SK-N-SH (cell line): ENCODE results near the gene AVPR1B. TPM values are rescaled to one million over a fixed set of nuclear protein-coding genes. Genes with fewer than 3 reads are reported as not detected.

Experiments
- CTCF ChIA-PET: fragments of 300-600, 350-600 bp; formaldehyde crosslinking; extraction: SDS; loops from one replicate; lab custom pipeline; 2021; lab: Yijun Ruan, JAX
- POLR2A ChIA-PET: fragments of 350-600 bp; sonication (Branson Sonifier 250); formaldehyde crosslinking; extraction: SDS; loops from one replicate; lab custom pipeline; 2020; ENCODE audit warnings: antibody characterized with exemption, inconsistent platforms; lab: Yijun Ruan, JAX
- DNase-seq: peaks from one replicate; pipeline ENCODE4 v3.0.0; 2012
- H2AFZ ChIP-seq: fragments of 200-600 bp; sonication (generic); 2 replicates; pipeline ENCODE4 v1.8.1; 2016; ENCODE audit warnings: antibody characterized with exemption, mild to moderate bottlenecking, low read depth
- H3F3A ChIP-seq: fragments of 200-600 bp; sonication (generic); replicated peaks from 2 replicates; pipeline ENCODE3; 2016; ENCODE audit warnings: antibody characterized with exemption, mild to moderate bottlenecking; ENCODE audit not compliant: insufficient read depth
- H3K27ac ChIP-seq, 2 experiments: fragments of 200-500 bp in 1 of 2; fragments of 200-600 bp in 1 of 2; sonication (Bioruptor generic) in 1 of 2; sonication (generic), shearing (Covaris generic) in 1 of 2; 2 replicates each; pipeline versions ENCODE4 v1.5.1 to v1.6.1; 2014 to 2016; ENCODE audit warnings: low read depth in 2 of 2, inconsistent platforms in 1 of 2, low read length in 1 of 2, mild to moderate bottlenecking in 1 of 2, mixed read lengths in 1 of 2
- H3K27me3 ChIP-seq: fragments of 200-600 bp; sonication (generic), shearing (Covaris generic); 2 replicates; pipeline ENCODE4 v1.6.1; 2016; ENCODE audit warnings: mixed run types; ENCODE audit not compliant: insufficient read depth
- H3K36me3 ChIP-seq, 2 experiments: fragments of 200-500 bp in 1 of 2; fragments of 200-600 bp in 1 of 2; sonication (Bioruptor generic) in 1 of 2; sonication (generic) in 1 of 2; replicated peaks in 1 of 2; 2 replicates each; pipeline versions ENCODE3 to v1.5.1; 2014 to 2016; ENCODE audit warnings: low read length in 1 of 2, mild to moderate bottlenecking in 1 of 2; ENCODE audit not compliant: insufficient read depth in 2 of 2, control insufficient read depth in 1 of 2
- H3K4me1 ChIP-seq, 2 experiments: fragments of 200-500 bp in 1 of 2; fragments of 200-600 bp in 1 of 2; sonication (Bioruptor generic) in 1 of 2; sonication (generic), shearing (Covaris generic) in 1 of 2; 2 replicates each; pipeline versions ENCODE4 v1.5.1 to v1.6.1; 2014 to 2016; ENCODE audit warnings: low read depth in 1 of 2, low read length in 1 of 2, mixed run types in 1 of 2; ENCODE audit not compliant: insufficient read depth in 2 of 2, control insufficient read depth in 1 of 2
- H3K4me2 ChIP-seq: fragments of 200-600 bp; sonication (generic), shearing (Covaris generic); 2 replicates; pipeline ENCODE4 v1.6.1; 2017; ENCODE audit warnings: mixed run types
- H3K4me3 ChIP-seq, 2 experiments: fragments of 200-500 bp in 1 of 2; fragments of 200-600 bp in 1 of 2; sonication (Bioruptor generic) in 1 of 2; sonication (generic), shearing (Covaris generic) in 1 of 2; 2 replicates each; pipeline versions ENCODE4 v1.5.1 to v1.8.1; 2014 to 2016; ENCODE audit warnings: low read depth in 2 of 2, inconsistent platforms in 1 of 2, low read length in 1 of 2, mild to moderate bottlenecking in 1 of 2, mixed read lengths in 1 of 2, moderate library complexity in 1 of 2
- H3K79me2 ChIP-seq: fragments of 200-600 bp; sonication (generic); 2 replicates; pipeline ENCODE4 v1.8.1; 2017; ENCODE audit warnings: mild to moderate bottlenecking; ENCODE audit not compliant: insufficient read depth
- H3K9ac ChIP-seq: fragments of 200-600 bp; sonication (generic); 2 replicates; pipeline ENCODE4 v1.6.1; 2017; ENCODE audit warnings: mixed run types
- H3K9me2 ChIP-seq: fragments of 200-600 bp; sonication (generic); 2 replicates; pipeline ENCODE4 v1.6.1; 2017; ENCODE audit warnings: mixed run types
- H3K9me3 ChIP-seq: fragments of 200-600 bp; sonication (generic); 2 replicates; pipeline ENCODE4 v1.6.1; 2017; ENCODE audit warnings: mixed run types, mild to moderate bottlenecking, moderate library complexity
- H4K20me1 ChIP-seq: fragments of 200-600 bp; sonication (generic); 2 replicates; pipeline ENCODE4 v1.6.1; 2017; ENCODE audit warnings: mild to moderate bottlenecking, mixed run types; ENCODE audit not compliant: insufficient read depth
- CHD2 ChIP-seq: fragments of 150-350 bp; IDR thresholded peaks from 2 replicates; pipeline ENCODE4 v1.6.1; 2018; ENCODE audit warnings: low read length; ENCODE audit not compliant: partially characterized antibody
- ELF1 ChIP-seq: IDR thresholded peaks from 2 replicates; pipeline ENCODE4 v1.4.0; 2012
- EP300 ChIP-seq, 2 experiments: IDR thresholded peaks; 2 replicates each; pipeline versions ENCODE4 v1.4.0 to v1.6.1; 2012; ENCODE audit warnings: borderline replicate concordance in 1 of 2, low read depth in 1 of 2, low read length in 1 of 2
- FOXJ3 ChIP-seq: sonication (generic); formaldehyde crosslinking; IDR thresholded peaks from 2 replicates; pipeline ENCODE4 v1.5.1; 2020; ENCODE audit warnings: mild to moderate bottlenecking, missing genetic modification reagents
- GABPA ChIP-seq: IDR thresholded peaks from 2 replicates; pipeline ENCODE4 v1.4.0; 2012; ENCODE audit warnings: low read depth, mild to moderate bottlenecking
- JUND ChIP-seq: IDR thresholded peaks from 2 replicates; pipeline ENCODE4 v1.4.0; 2012
- MEF2A ChIP-seq: IDR thresholded peaks from 2 replicates; pipeline ENCODE4 v1.4.0; 2012; ENCODE audit warnings: low read depth, borderline replicate concordance
- MXI1 ChIP-seq: IDR thresholded peaks from 2 replicates; pipeline ENCODE4 v1.6.1; 2012; ENCODE audit warnings: mild to moderate bottlenecking, low read depth, low read length, improper control_type of control experiment
- NRF1 ChIP-seq: IDR thresholded peaks from 2 replicates; pipeline ENCODE4 v1.6.1; 2012; ENCODE audit warnings: low read depth, mild to moderate bottlenecking, low read length
- POLR2AphosphoS5 ChIP-seq: IDR thresholded peaks from 2 replicates; pipeline ENCODE4 v1.6.1; 2012; ENCODE audit warnings: low read depth, low read length
- RAD21 ChIP-seq: IDR thresholded peaks from 2 replicates; pipeline ENCODE4 v1.6.1; 2012; ENCODE audit warnings: mild to moderate bottlenecking, low read length
- RCOR1 ChIP-seq: fragments of 150-350 bp; IDR thresholded peaks from 2 replicates; pipeline ENCODE4 v1.6.1; 2017; ENCODE audit warnings: antibody characterized with exemption, low read length
- TAF1 ChIP-seq: IDR thresholded peaks from 2 replicates; pipeline ENCODE4 v1.6.1; 2012; ENCODE audit warnings: low read depth, mild to moderate bottlenecking, low read length, moderate library complexity, borderline replicate concordance
- TCF12 ChIP-seq: IDR thresholded peaks from 2 replicates; pipeline ENCODE4 v1.4.0; 2012
- WGBS: methylation state at CpG from one replicate; pipeline ENCODE4 v1.1.6; 2017; ENCODE audit warnings: low lambda C conversion rate; 5-methylcytosine and 5-hydroxymethylcytosine counted together
- polyA plus RNA-seq, 3 experiments: library from polyadenylated mRNA; depleted of rRNA; stranded (reverse); fragments of >200 nt; gene quantifications; 2 replicates each; pipeline ENCODE4 v1.2.3, GENCODE V29; 2012
- TF ChIP-seq, protein P1 (sequence below): IDR thresholded peaks from 2 replicates; pipeline ENCODE4 v1.4.0; 2012; ENCODE audit warnings: low read depth
- TF ChIP-seq, protein P2 (sequence below): fragments of 150-350 bp; IDR thresholded peaks from 2 replicates; pipeline ENCODE4 v1.6.1; 2016; ENCODE audit warnings: mild to moderate bottlenecking, low read depth, low read length
- TF ChIP-seq, protein P3 (sequence below): IDR thresholded peaks from 2 replicates; pipeline ENCODE4 v1.6.1; 2012; ENCODE audit warnings: mild to moderate bottlenecking, low read depth, low read length, moderate library complexity

Gene AVPR1B
- polyA plus RNA-seq, 1 of the 3 experiments (the other 2 are of a cell fraction), result not detected

DNA sequence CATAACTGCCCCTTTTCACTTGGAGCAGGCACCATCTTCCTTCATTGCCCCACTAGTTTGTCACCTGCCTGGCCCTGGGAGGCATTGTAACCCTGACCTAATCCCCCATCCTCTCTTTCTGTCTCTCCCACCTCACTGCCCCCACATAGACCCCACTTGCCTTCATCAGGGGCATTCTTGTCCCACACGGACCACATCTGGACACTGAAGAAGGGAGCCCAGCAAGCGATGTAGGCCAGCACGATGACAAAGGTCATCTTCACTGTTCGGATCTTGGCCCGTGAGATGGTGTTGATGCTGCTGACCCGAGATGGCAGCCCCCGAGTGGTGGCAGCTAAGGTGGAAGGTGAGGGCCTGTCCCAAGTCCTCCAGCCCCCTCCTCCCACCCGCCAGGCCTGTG is 1.4 kb downstream of the AVPR1B start:
- WGBS, result 75% methylated on average over 7 of the region's 8 CpGs
- ChIA-PET POLR2A (no interaction called here), CTCF (interaction anchor here (0.8 to 5.2 kb wide), 7 partner anchors 9 to 324 kb away, joined by 3 to 24 read pairs (median 7); no protein-coding TSS in a partner anchor)
- Histone ChIP-seq H3K36me3 (no peaks in the 10 kb centered on the region), H3K27me3 (peaks cover 35% of the 10 kb centered on the region), H3K9ac (no peak overlapping the region), H3K4me2 (no peak overlapping the region), H3K79me2 (no peaks in the 10 kb centered on the region), H3K9me2 (no peaks in the 10 kb centered on the region), H3K4me1 (peaks cover 0 to 10% of the 10 kb centered on the region in 2 experiments; a peak in 1 of 4 replicates), H3K9me3 (peaks cover 3% of the 10 kb centered on the region; the same call in 1 of the 2 replicates), H2AFZ (no peak overlapping the region), H4K20me1 (no peaks in the 10 kb centered on the region), H3K4me3 (no peak overlapping the region), H3F3A (no peaks in the 10 kb centered on the region), H3K27ac (no peak overlapping the region)
- no peak for TF ChIP-seq JUND
- no peak for TF ChIP-seq RCOR1
- DNase-seq, result no peak

DNA sequence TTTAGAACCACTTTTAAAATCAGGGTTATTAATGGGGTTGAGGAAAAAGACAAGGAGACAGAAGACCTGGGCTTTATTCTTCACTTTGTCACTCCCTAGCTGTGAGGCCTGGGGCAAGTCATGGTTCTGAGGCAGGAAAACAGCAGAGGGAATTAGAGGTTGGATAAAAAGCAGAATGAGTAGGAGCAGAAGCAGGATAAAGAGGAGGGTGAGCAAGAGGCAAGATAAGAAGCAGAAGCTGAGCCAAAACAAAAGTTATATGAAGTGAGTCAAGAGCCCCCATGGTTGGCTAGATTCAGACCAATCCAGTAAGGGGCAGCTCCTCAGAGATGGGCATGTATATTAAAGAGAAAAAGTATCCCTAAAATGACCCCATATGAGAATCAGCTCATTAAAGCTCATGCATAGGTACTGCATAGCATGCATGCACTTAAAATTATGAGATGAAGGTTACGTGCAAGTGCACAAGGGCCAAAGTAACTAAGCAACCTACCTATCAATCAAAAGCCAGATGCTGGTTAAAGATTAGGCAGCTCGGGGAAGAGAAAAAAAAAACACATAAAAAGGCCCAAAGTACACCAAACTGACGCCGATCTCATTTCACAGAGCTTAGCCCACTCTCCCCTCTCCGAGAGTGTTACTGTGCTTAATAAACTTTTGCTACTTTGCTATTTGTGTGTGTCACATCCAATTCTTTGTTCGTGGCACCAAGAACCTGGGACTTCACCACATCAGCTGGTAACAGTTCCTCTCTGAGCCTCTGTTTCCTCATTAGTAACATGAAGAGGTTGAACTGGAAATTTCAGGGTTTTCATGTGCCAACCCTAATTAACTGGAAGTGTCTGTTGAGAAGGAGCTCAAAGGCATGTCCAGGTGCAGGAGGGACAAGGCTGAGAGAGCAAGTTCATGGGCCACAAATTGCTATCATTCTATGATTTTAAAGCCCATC is 2.2 kb downstream of the AVPR1B start:
- TF ChIP-seq MEF2A (no peak), TAF1 (no peak), ELF1 (no peak), RCOR1 (no peak), NRF1 (no peak), MXI1 (no peak), TCF12 (no peak), GABPA (no peak), JUND (no peak), RAD21 (no peak), CHD2 (no peak), FOXJ3 (CRISPR knock-in tag) (no peak), EP300 (IDR thresholded peaks at IDR 0.05; ENCODE audit: borderline replicate concordance in 1 of 2, low read depth in 1 of 2, low read length in 1 of 2) (no peak), POLR2AphosphoS5 (no peak)
- TF ChIP-seq, protein P1, sequence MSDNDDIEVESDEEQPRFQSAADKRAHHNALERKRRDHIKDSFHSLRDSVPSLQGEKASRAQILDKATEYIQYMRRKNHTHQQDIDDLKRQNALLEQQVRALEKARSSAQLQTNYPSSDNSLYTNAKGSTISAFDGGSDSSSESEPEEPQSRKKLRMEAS, result no peak
- TF ChIP-seq, protein P2, sequence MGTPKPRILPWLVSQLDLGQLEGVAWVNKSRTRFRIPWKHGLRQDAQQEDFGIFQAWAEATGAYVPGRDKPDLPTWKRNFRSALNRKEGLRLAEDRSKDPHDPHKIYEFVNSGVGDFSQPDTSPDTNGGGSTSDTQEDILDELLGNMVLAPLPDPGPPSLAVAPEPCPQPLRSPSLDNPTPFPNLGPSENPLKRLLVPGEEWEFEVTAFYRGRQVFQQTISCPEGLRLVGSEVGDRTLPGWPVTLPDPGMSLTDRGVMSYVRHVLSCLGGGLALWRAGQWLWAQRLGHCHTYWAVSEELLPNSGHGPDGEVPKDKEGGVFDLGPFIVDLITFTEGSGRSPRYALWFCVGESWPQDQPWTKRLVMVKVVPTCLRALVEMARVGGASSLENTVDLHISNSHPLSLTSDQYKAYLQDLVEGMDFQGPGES, result no peak
- TF ChIP-seq, protein P3, sequence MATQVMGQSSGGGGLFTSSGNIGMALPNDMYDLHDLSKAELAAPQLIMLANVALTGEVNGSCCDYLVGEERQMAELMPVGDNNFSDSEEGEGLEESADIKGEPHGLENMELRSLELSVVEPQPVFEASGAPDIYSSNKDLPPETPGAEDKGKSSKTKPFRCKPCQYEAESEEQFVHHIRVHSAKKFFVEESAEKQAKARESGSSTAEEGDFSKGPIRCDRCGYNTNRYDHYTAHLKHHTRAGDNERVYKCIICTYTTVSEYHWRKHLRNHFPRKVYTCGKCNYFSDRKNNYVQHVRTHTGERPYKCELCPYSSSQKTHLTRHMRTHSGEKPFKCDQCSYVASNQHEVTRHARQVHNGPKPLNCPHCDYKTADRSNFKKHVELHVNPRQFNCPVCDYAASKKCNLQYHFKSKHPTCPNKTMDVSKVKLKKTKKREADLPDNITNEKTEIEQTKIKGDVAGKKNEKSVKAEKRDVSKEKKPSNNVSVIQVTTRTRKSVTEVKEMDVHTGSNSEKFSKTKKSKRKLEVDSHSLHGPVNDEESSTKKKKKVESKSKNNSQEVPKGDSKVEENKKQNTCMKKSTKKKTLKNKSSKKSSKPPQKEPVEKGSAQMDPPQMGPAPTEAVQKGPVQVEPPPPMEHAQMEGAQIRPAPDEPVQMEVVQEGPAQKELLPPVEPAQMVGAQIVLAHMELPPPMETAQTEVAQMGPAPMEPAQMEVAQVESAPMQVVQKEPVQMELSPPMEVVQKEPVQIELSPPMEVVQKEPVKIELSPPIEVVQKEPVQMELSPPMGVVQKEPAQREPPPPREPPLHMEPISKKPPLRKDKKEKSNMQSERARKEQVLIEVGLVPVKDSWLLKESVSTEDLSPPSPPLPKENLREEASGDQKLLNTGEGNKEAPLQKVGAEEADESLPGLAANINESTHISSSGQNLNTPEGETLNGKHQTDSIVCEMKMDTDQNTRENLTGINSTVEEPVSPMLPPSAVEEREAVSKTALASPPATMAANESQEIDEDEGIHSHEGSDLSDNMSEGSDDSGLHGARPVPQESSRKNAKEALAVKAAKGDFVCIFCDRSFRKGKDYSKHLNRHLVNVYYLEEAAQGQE, result no peak
- TF ChIP-seq, all 33 proteins: peak for 0
- Histone ChIP-seq H2AFZ (no peak overlapping the region), H3K4me1 (peaks cover 0 to 10% of the 10 kb centered on the region in 2 experiments; a peak in 1 of 4 replicates), H3K27me3 (peaks cover 35% of the 10 kb centered on the region), H3K4me3 (no peak overlapping the region), H3K79me2 (no peaks in the 10 kb centered on the region), H3K4me2 (no peak overlapping the region), H3K27ac (no peak overlapping the region), H3K36me3 (no peaks in the 10 kb centered on the region), H3K9me3 (no peaks in the 10 kb centered on the region), H3K9ac (no peak overlapping the region), H3K9me2 (no peaks in the 10 kb centered on the region), H4K20me1 (no peaks in the 10 kb centered on the region), H3F3A (no peaks in the 10 kb centered on the region)
- ChIA-PET POLR2A (no interaction called here), CTCF (interaction anchor here (0.8 to 3.2 kb wide), 7 partner anchors 9 to 323 kb away, joined by 3 to 16 read pairs (median 5); no protein-coding TSS in a partner anchor)
- WGBS, result 69% methylated on average over 6 of the region's 6 CpGs
- DNase-seq, result no peak
